HepG2 (cell line): Measurements from ENCODE around the gene ARL4D. TPM values are rescaled to one million over a fixed set of nuclear protein-coding genes. Genes with fewer than 3 reads are reported as not detected.

ENCODE experiments used
- ATAC-seq: fragments of 200-7000 bp; cut with Tn5 transposase; 3 replicates; pipeline ENCODE4 v1.9.1; 2020; ENCODE audit warnings: mild to moderate bottlenecking, moderate library complexity
- BruUV-seq: library from RNA; stranded (reverse); fragments of 400-500 nt; replicated peaks from 2 replicates; lab custom pipeline; 2021; lab: Mats Ljungman, UMichigan
- CTCF ChIA-PET: fragments of 300-600 bp; formaldehyde crosslinking; extraction: SDS; loops from one replicate; lab custom pipeline; 2021; ENCODE audit warnings: low total read pairs, inconsistent platforms, low intra/inter-chr PET ratio; lab: Yijun Ruan, JAX
- POLR2A ChIA-PET: fragments of 350-600 bp; sonication (Branson Sonifier 250); formaldehyde crosslinking; loops from one replicate; lab custom pipeline; 2020; ENCODE audit warnings: antibody characterized with exemption, inconsistent platforms; lab: Yijun Ruan, JAX
- DNase-seq: peaks from one replicate; pipeline ENCODE4 v3.0.0-alpha.2; 2015; ENCODE audit warnings: low spot score
- FAIRE-seq: peaks from 3 replicates; lab custom pipeline; 2011; peaks lifted over from hg19 to GRCh38; lab: Jason Lieb, UNC
- H2AFZ ChIP-seq: one replicate; pipeline ENCODE4 v1.6.1; 2011; ENCODE audit warnings: low read length, inconsistent platforms
- H3K27ac ChIP-seq: fragments of 300-600 bp; 3 replicates; pipeline ENCODE4 v1.8.0; 2011; ENCODE audit warnings: mixed run types, mild to moderate bottlenecking, mixed read lengths, low read length, inconsistent platforms; ENCODE audit not compliant: insufficient read depth; ENCODE audit errors: extremely low read length
- H3K27me3 ChIP-seq, 2 experiments: fragments of 200-600 bp in 1 of 2; 2 replicates in 1 of 2; 3 replicates in 1 of 2; pipeline versions ENCODE4 v1.6.0 to v1.8.0; 2011; ENCODE audit warnings: low read length in 2 of 2, mild to moderate bottlenecking in 2 of 2, moderate library complexity in 2 of 2, inconsistent platforms in 1 of 2; ENCODE audit not compliant: insufficient read depth in 2 of 2, control insufficient read depth in 1 of 2
- H3K36me3 ChIP-seq, 2 experiments: fragments of 200-600 bp in 1 of 2; replicated peaks in 1 of 2; 2 replicates in 1 of 2; 3 replicates in 1 of 2; pipeline versions ENCODE4 v1.5.1 to v1.8.0; 2011; ENCODE audit warnings: low read length in 2 of 2, inconsistent platforms in 1 of 2; ENCODE audit not compliant: insufficient read depth in 2 of 2, control insufficient read depth in 1 of 2
- H3K4me1 ChIP-seq: 2 replicates; pipeline ENCODE4 v1.5.1; 2012; ENCODE audit warnings: low read length, inconsistent platforms; ENCODE audit not compliant: insufficient read depth
- H3K4me2 ChIP-seq: 2 replicates; pipeline ENCODE4 v1.6.0; 2011; ENCODE audit warnings: low read depth, low read length, inconsistent platforms
- H3K4me3 ChIP-seq, 3 experiments: fragments of 200-600 bp in 1 of 3; sonication (generic), shearing (Covaris generic) in 1 of 3; replicated peaks in 1 of 3; 2 replicates each; pipeline ENCODE4 v1.5.1; 2011 to 2016; ENCODE audit warnings: low read length in 3 of 3, inconsistent platforms in 2 of 3, low read depth in 2 of 3, mild to moderate bottlenecking in 2 of 3, control low read depth in 1 of 3, mixed read lengths in 1 of 3; ENCODE audit not compliant: insufficient read depth in 1 of 3
- H3K79me2 ChIP-seq: one replicate; pipeline ENCODE4 v1.6.1; 2011; ENCODE audit warnings: low read length, inconsistent platforms; ENCODE audit not compliant: insufficient read depth
- H3K9ac ChIP-seq: 2 replicates; pipeline ENCODE4 v1.6.0; 2011; ENCODE audit warnings: mild to moderate bottlenecking, low read depth, low read length, inconsistent platforms; ENCODE audit not compliant: insufficient read depth
- H3K9me3 ChIP-seq: 2 replicates; pipeline ENCODE4 v1.5.1; 2012; ENCODE audit warnings: mild to moderate bottlenecking, low read length
- H4K20me1 ChIP-seq: 2 replicates; pipeline ENCODE4 v1.6.0; 2011; ENCODE audit warnings: inconsistent platforms, mild to moderate bottlenecking, low read length, moderate library complexity; ENCODE audit not compliant: insufficient read depth
- AKAP8 ChIP-seq: sonication (generic); formaldehyde crosslinking; IDR thresholded peaks from 2 replicates; pipeline ENCODE4 v1.5.1; 2020; ENCODE audit warnings: mild to moderate bottlenecking, missing genetic modification reagents
- MIXL1 ChIP-seq: IDR thresholded peaks from 2 replicates; pipeline ENCODE4 v1.6.1; 2016
- NFKB2 ChIP-seq: sonication (generic); formaldehyde crosslinking; IDR thresholded peaks from 2 replicates; pipeline ENCODE4 v1.4.0; 2020; ENCODE audit warnings: missing genetic modification reagents, borderline replicate concordance
- NRL ChIP-seq: sonication (generic); formaldehyde crosslinking; IDR thresholded peaks from 2 replicates; pipeline ENCODE4 v1.5.0; 2020; ENCODE audit warnings: missing genetic modification reagents, mild to moderate bottlenecking, moderate library complexity, borderline replicate concordance
- PATZ1 ChIP-seq: sonication (generic); formaldehyde crosslinking; IDR thresholded peaks from 2 replicates; pipeline ENCODE4 v1.4.0; 2020; ENCODE audit warnings: missing genetic modification reagents
- PHF21A ChIP-seq: sonication (generic); formaldehyde crosslinking; IDR thresholded peaks from 2 replicates; pipeline ENCODE4 v1.5.0; 2020; ENCODE audit warnings: mild to moderate bottlenecking, missing genetic modification reagents
- RBFOX2 ChIP-seq: fragments of 200-400 bp; formaldehyde crosslinking; IDR thresholded peaks from 2 replicates; pipeline ENCODE4 v1.6.1; 2017; ENCODE audit warnings: low read depth, mild to moderate bottlenecking, low read length
- ZBTB40 ChIP-seq, 2 experiments: fragments of 450-650 bp in 1 of 2; sonication (generic) in 1 of 2; formaldehyde crosslinking in 1 of 2; IDR thresholded peaks; 2 replicates each; pipeline versions ENCODE4 v1.6.1 to v1.8.0; 2016 to 2022; ENCODE audit warnings: antibody characterized with exemption in 1 of 2, mild to moderate bottlenecking in 1 of 2, missing genetic modification reagents in 1 of 2
- ZFP36 ChIP-seq: fragments of 150-350 bp; IDR thresholded peaks from 2 replicates; pipeline ENCODE4 v1.6.1; 2018; ENCODE audit warnings: borderline replicate concordance, low read length, low read depth; ENCODE audit not compliant: partially characterized antibody
- ZFX ChIP-seq: sonication (generic); formaldehyde crosslinking; IDR thresholded peaks from 2 replicates; pipeline ENCODE4 v1.4.0; 2020; ENCODE audit warnings: mild to moderate bottlenecking, low read depth, missing genetic modification reagents, moderate library complexity
- ZSCAN9 ChIP-seq: IDR thresholded peaks from 2 replicates; pipeline ENCODE4 v1.6.1; 2016; ENCODE audit warnings: borderline replicate concordance
- WGBS: methylation state at CpG from one replicate; pipeline ENCODE4 v1.1.6; 2017; ENCODE audit warnings: low lambda C conversion rate; 5-methylcytosine and 5-hydroxymethylcytosine counted together
- in situ Hi-C: cut with HindIII; loops from 2 replicates; pipeline ENCODE4 v1.10.0; 2017; ENCODE audit warnings: low pct_unique_long_range_greater_than_20kb; ENCODE audit not compliant: extremely low pct_ligation_motif_present
- intact Hi-C: fragments of 100-400 bp; cut with micrococcal nuclease; formaldehyde crosslinking; loops from one replicate; pipeline ENCODE4 v1.10.0; 2022; ENCODE audit not compliant: unreplicated experiment
- polyA plus RNA-seq, 8 experiments: library from polyadenylated mRNA; depleted of rRNA in 3 of 8; stranded (reverse) in 7 of 8; unstranded in 1 of 8; fragments of >200 nt; fragmentation: Illumina TruSeq in 4 of 8; extraction: Trizol in 4 of 8; gene quantifications; 2 replicates each; pipeline versions ENCODE4 v1.2.1 to v1.2.3, GENCODE V29; 2011 to 2016; ENCODE audit warnings: low read depth in 4 of 8, missing spikeins in 1 of 8, mixed read lengths in 1 of 8; ENCODE audit not compliant: insufficient read depth in 1 of 8
- total RNA-seq, 5 experiments: library from RNA; depleted of rRNA; stranded (reverse); fragments of >200 nt; fragmentation: Illumina TruSeq; extraction: Trizol; gene quantifications; 2 replicates each; pipeline ENCODE4 v1.2.3, GENCODE V29; 2016; ENCODE audit warnings: low read depth in 1 of 5

The ARL4D gene
- total and polyA plus RNA-seq, 2 of the 13 experiments (the other 11 are each of a cell fraction or from before 2014, with no cell fraction given), result 9.0 to 25.9 TPM

GRCh38 chr17:43418441-43419374 lies 19.9 kb downstream of the ARL4D start:
- POLR2A ChIA-PET, result interaction anchor here (0.8 to 3.5 kb wide), 11 partner anchors 9 to 64 kb away, joined by 3 to 18 read pairs (median 6); partner anchors contain the start of genes ARL4D and DHX8
- peak; percentile 97 for ATAC-seq
- H3K9me3 ChIP-seq, result no peaks in the 10 kb centered on the region
- WGBS, result 8% methylated on average over 17 of the region's 18 CpGs
- H3K27ac ChIP-seq, result peak overlapping the region; percentile 4
- H3K4me1 ChIP-seq, result peaks cover 34% of the 10 kb centered on the region
- peak overlapping the region; percentile 32 to 65 (median 32); a peak in 5 of 6 replicates for H3K4me3 ChIP-seq
- CTCF ChIA-PET, result interaction anchor here (1.5 kb wide), 1 partner anchor 65 kb away, joined by 9 read pairs; the partner anchor contains the start of gene DHX8
- in situ Hi-C loops (no loop called here), intact Hi-C loops (no loop called here)
- peak; percentile 54 for FAIRE-seq
- peak overlapping the region; percentile 93 for H2AFZ ChIP-seq
- no peaks in the 10 kb centered on the region for H4K20me1 ChIP-seq
- peak; percentile 56 for DNase-seq
- BruUV-seq, result no TSS peak
- H3K79me2 ChIP-seq, result no peaks in the 10 kb centered on the region
- no peaks in the 10 kb centered on the region for H3K36me3 ChIP-seq
- H3K9ac ChIP-seq, result peak overlapping the region; percentile 46; the same call in 1 of the 2 replicates
- H3K27me3 ChIP-seq, result peaks cover 7 to 46% of the 10 kb centered on the region in 2 experiments; a peak in 4 of 5 replicates
- peak overlapping the region; percentile 94 for H3K4me2 ChIP-seq
- TF ChIP-seq ZFP36 (no peak), RBFOX2 (no peak), AKAP8 (CRISPR knock-in tag) (no peak), ZBTB40 (IDR thresholded peaks at IDR 0.05) (no peak), ZBTB40 (CRISPR knock-in tag; IDR thresholded peaks at IDR 0.05) (peak; percentile 66; the same call in 1 of the 2 replicates), NRL (CRISPR knock-in tag) (0 out of 2 replicates have a peak, but pooled peaks have one; percentile 30), PATZ1 (peak; percentile 30; the same call in 1 of the 2 replicates), MIXL1 (CRISPR knock-in tag) (no peak), ZSCAN9 (CRISPR knock-in tag) (peak; percentile 58; the same call in 1 of the 2 replicates), PHF21A (no peak), ZFX (CRISPR knock-in tag) (peak; percentile 64; the same call in 1 of the 2 replicates), NFKB2 (CRISPR knock-in tag) (no peak)
